ENCODE measurements around the gene PLA2G2E.

- TF ChIP-seq CTCF (IDR thresholded peaks at IDR 0.05; ENCODE audit: insufficient read depth, low read depth, low read length) (no peak), EZH2 (IDR thresholded peaks at IDR 0.05; ENCODE audit: insufficient read depth, low read length) (no peak)
Measured at GRCh38 chr1:19960591-19960990, 37.2 kb upstream of the PLA2G2E start.
